H1 (cell line): ENCODE measurements around the gene COL10A1. TPM values are rescaled to one million over a fixed set of nuclear protein-coding genes. Genes with fewer than 3 reads are reported as not detected.

Source experiments
- CTCF ChIA-PET: fragments of 300-600 bp; sonication (Branson Sonifier 250); formaldehyde crosslinking; loops from one replicate; lab custom pipeline; 2021; ENCODE audit not compliant: partially characterized antibody; lab: Charles Lee
- POLR2A ChIA-PET: fragments of 300-600 bp; sonication (Branson Sonifier 250); formaldehyde crosslinking; loops from one replicate; lab custom pipeline; 2021; ENCODE audit warnings: inconsistent platforms; ENCODE audit not compliant: partially characterized antibody; lab: Charles Lee
- DNase-seq, 2 experiments: peaks; one replicate each; pipeline versions ENCODE4 v3.0.0 to v3.0.0-alpha.2; 2010 to 2022; ENCODE audit warnings: low spot score in 2 of 2, low read depth in 1 of 2, mixed read lengths in 1 of 2
- FAIRE-seq: peaks from 2 replicates; lab custom pipeline; 2011; peaks lifted over from hg19 to GRCh38; lab: Jason Lieb, UNC
- H2AFZ ChIP-seq: 2 replicates; pipeline ENCODE4 v1.8.1; 2012; ENCODE audit warnings: low read length, inconsistent platforms
- H2AK5ac ChIP-seq: 2 replicates; pipeline ENCODE4 v1.6.1; 2013; ENCODE audit warnings: low read depth, low read length
- H2BK120ac ChIP-seq: replicated peaks from 2 replicates; pipeline ENCODE3; 2013; ENCODE audit warnings: low read depth, low read length, inconsistent platforms
- H2BK12ac ChIP-seq: 2 replicates; pipeline ENCODE4 v1.6.1; 2013; ENCODE audit warnings: low read depth, low read length
- H2BK15ac ChIP-seq: 2 replicates; pipeline ENCODE4 v1.6.1; 2013; ENCODE audit warnings: low read length
- H2BK20ac ChIP-seq: 2 replicates; pipeline ENCODE4 v1.6.1; 2013; ENCODE audit warnings: low read length
- H2BK5ac ChIP-seq: 2 replicates; pipeline ENCODE4 v1.6.1; 2013; ENCODE audit warnings: low read depth, low read length
- H3K14ac ChIP-seq: 2 replicates; pipeline ENCODE4 v1.6.1; 2013; ENCODE audit warnings: inconsistent platforms; ENCODE audit not compliant: insufficient read length
- H3K18ac ChIP-seq: 2 replicates; pipeline ENCODE4 v1.6.1; 2013; ENCODE audit warnings: low read length; ENCODE audit errors: extremely low read depth
- H3K23ac ChIP-seq: 2 replicates; pipeline ENCODE4 v1.6.1; 2013; ENCODE audit warnings: inconsistent platforms; ENCODE audit not compliant: insufficient read length
- H3K23me2 ChIP-seq: 2 replicates; pipeline ENCODE4 v1.6.1; 2013; ENCODE audit warnings: low read depth, low read length
- H3K27ac ChIP-seq: 2 replicates; pipeline ENCODE4 v1.6.1; 2011; ENCODE audit warnings: low read depth, low read length, inconsistent platforms
- H3K27me3 ChIP-seq, 4 experiments: replicated peaks in 1 of 4; 1 replicate in 1 of 4; 2 replicates in 3 of 4; pipeline versions ENCODE4 v1.6.1 to v1.8.1; 2011 to 2013; ENCODE audit warnings: low read length in 3 of 4, mild to moderate bottlenecking in 3 of 4, inconsistent platforms in 2 of 4, mixed read lengths in 2 of 4, moderate library complexity in 1 of 4; ENCODE audit not compliant: control insufficient read depth in 3 of 4, insufficient read depth in 3 of 4; ENCODE audit errors: extremely low read depth in 1 of 4
- H3K36me3 ChIP-seq, 4 experiments: 2 replicates each; pipeline versions ENCODE4 v1.6.1 to v1.8.1; 2011 to 2013; ENCODE audit warnings: mild to moderate bottlenecking in 4 of 4, low read length in 3 of 4, moderate library complexity in 2 of 4, control low read depth in 1 of 4, inconsistent platforms in 1 of 4; ENCODE audit not compliant: insufficient read depth in 4 of 4, control insufficient read depth in 2 of 4
- H3K4ac ChIP-seq: replicated peaks from 2 replicates; pipeline ENCODE3; 2013; ENCODE audit warnings: low read length, low read depth, mixed read lengths, inconsistent platforms; ENCODE audit not compliant: insufficient read length
- H3K4me1 ChIP-seq, 4 experiments: replicated peaks in 1 of 4; 1 replicate in 1 of 4; 2 replicates in 3 of 4; pipeline versions ENCODE4 v1.6.1 to v1.8.1; 2011 to 2013; ENCODE audit warnings: low read length in 3 of 4, inconsistent platforms in 2 of 4, mixed read lengths in 1 of 4; ENCODE audit not compliant: insufficient read depth in 4 of 4, control insufficient read depth in 3 of 4
- H3K4me2 ChIP-seq, 2 experiments: 2 replicates each; pipeline versions ENCODE4 v1.6.1 to v1.8.1; 2011 to 2013; ENCODE audit warnings: low read depth in 2 of 2, low read length in 2 of 2, control low read depth in 1 of 2, inconsistent platforms in 1 of 2, mild to moderate bottlenecking in 1 of 2; ENCODE audit not compliant: insufficient read depth in 1 of 2
- H3K4me3 ChIP-seq, 4 experiments: fragments of 200-600, 300-600 bp in 1 of 4; sonication (generic), shearing (Covaris generic), sonication (Bioruptor Twin) in 1 of 4; 2 replicates each; pipeline versions ENCODE4 v1.5.1 to v1.8.1; 2011 to 2016; ENCODE audit warnings: low read length in 4 of 4, low read depth in 3 of 4, control low read depth in 2 of 4, inconsistent platforms in 2 of 4, mild to moderate bottlenecking in 2 of 4, mixed read lengths in 1 of 4, moderate library complexity in 1 of 4; ENCODE audit not compliant: insufficient read depth in 2 of 4; ENCODE audit errors: extremely low read depth in 1 of 4
- H3K56ac ChIP-seq: replicated peaks from 2 replicates; pipeline ENCODE3; 2013; ENCODE audit warnings: low read depth, mild to moderate bottlenecking, mixed read lengths, low read length, inconsistent platforms; ENCODE audit not compliant: insufficient read length
- H3K79me1 ChIP-seq: 2 replicates; pipeline ENCODE4 v1.6.1; 2013; ENCODE audit warnings: low read depth, low read length, control low read depth
- H3K79me2 ChIP-seq, 2 experiments: 2 replicates each; pipeline versions ENCODE4 v1.6.1 to v1.8.1; 2012 to 2013; ENCODE audit warnings: low read length in 2 of 2, mild to moderate bottlenecking in 2 of 2, inconsistent platforms in 1 of 2; ENCODE audit not compliant: insufficient read depth in 2 of 2, control insufficient read depth in 1 of 2
- H3K9ac ChIP-seq, 4 experiments: replicated peaks in 1 of 4; 1 replicate in 1 of 4; 2 replicates in 3 of 4; pipeline versions ENCODE4 v1.6.1 to v1.8.1; 2011 to 2013; ENCODE audit warnings: low read depth in 3 of 4, low read length in 3 of 4, control low read depth in 2 of 4, mild to moderate bottlenecking in 2 of 4, moderate library complexity in 2 of 4, inconsistent platforms in 1 of 4; ENCODE audit errors: extremely low read depth in 1 of 4
- H3K9me3 ChIP-seq, 2 experiments: 2 replicates each; pipeline versions ENCODE4 v1.6.1 to v1.8.1; 2012 to 2013; ENCODE audit warnings: mild to moderate bottlenecking in 2 of 2, moderate library complexity in 2 of 2, control low read depth in 1 of 2, inconsistent platforms in 1 of 2, low read depth in 1 of 2, low read length in 1 of 2, mixed read lengths in 1 of 2; ENCODE audit not compliant: insufficient read depth in 2 of 2
- H4K20me1 ChIP-seq, 2 experiments: replicated peaks in 1 of 2; 2 replicates each; pipeline versions ENCODE3 to v1.8.1; 2011 to 2013; ENCODE audit warnings: inconsistent platforms in 2 of 2, low read length in 2 of 2, mild to moderate bottlenecking in 1 of 2; ENCODE audit not compliant: insufficient read depth in 2 of 2, control insufficient read depth in 1 of 2
- H4K5ac ChIP-seq: 2 replicates; pipeline ENCODE4 v1.6.1; 2013; ENCODE audit warnings: low read length, low read depth, mixed read lengths, inconsistent platforms; ENCODE audit not compliant: insufficient read length
- H4K8ac ChIP-seq: 2 replicates; pipeline ENCODE4 v1.8.0; 2013; ENCODE audit warnings: mild to moderate bottlenecking, moderate library complexity, low read length, inconsistent platforms; ENCODE audit not compliant: insufficient read depth; ENCODE audit errors: extremely low read depth
- H4K91ac ChIP-seq: replicated peaks from 2 replicates; pipeline ENCODE3; 2013; ENCODE audit warnings: low read length, mixed read lengths, inconsistent platforms; ENCODE audit not compliant: insufficient read length
- SP1 ChIP-seq: IDR thresholded peaks from 2 replicates; pipeline ENCODE4 v1.6.1; 2011; ENCODE audit warnings: low read depth, low read length
- WGBS, 2 experiments: shearing (Covaris generic) in 1 of 2; methylation state at CpG; one replicate each; pipeline versions ENCODE4 v1.1.6 to v1.1.7; 2013 to 2015; ENCODE audit warnings: low lambda C conversion rate in 2 of 2, mixed read lengths in 2 of 2, inconsistent platforms in 1 of 2, low coverage in 1 of 2, missing lambda C conversion rate in 1 of 2; ENCODE audit not compliant: insufficient replicate concordance in 2 of 2, insufficient coverage in 1 of 2, insufficient read length in 1 of 2; ENCODE audit errors: extremely low coverage in 1 of 2, missing lambda C conversion rate in 1 of 2; 5-methylcytosine and 5-hydroxymethylcytosine counted together
- polyA plus RNA-seq, 7 experiments: library from polyadenylated mRNA; depleted of rRNA in 3 of 7; stranded (reverse) in 5 of 7; unstranded in 2 of 7; fragments of >200 nt in 5 of 7; fragments of 200-250 nt in 2 of 7; gene quantifications; 1 replicate in 5 of 7; 2 replicates in 1 of 7; 4 replicates in 1 of 7; pipeline versions ENCODE4 v1.2.1 to v1.2.3, GENCODE V29; 2011 to 2013; ENCODE audit warnings: missing spikeins in 2 of 7, mixed read lengths in 2 of 7
- total RNA-seq: library from RNA; stranded (reverse); fragmentation: NEBNext Ultra II Directional; extraction: Animal tissue kit (Norgen Biotek cat#: 25700); gene quantifications from 2 replicates; pipeline ENCODE4 v1.2.1, GENCODE V29; 2021

COL10A1 gene
- total and polyA plus RNA-seq, 2 of the 8 experiments (the other 6 are each of a cell fraction or from before 2014, with no cell fraction given): not detected

- no peaks in the 10 kb centered on the region for H3K4me1 ChIP-seq
- H4K20me1 ChIP-seq: no peaks in the 10 kb centered on the region
- H3K27ac ChIP-seq: no peak overlapping the region
- CTCF ChIA-PET: interaction anchor here (0.6 to 1.8 kb wide), 2 partner anchors 11 to 24 kb away, joined by 4 read pairs; partner anchors contain the start of gene FRK
- peaks cover 0 to 1% (median 0%) of the 10 kb centered on the region in 4 experiments; a peak in 1 of 7 replicates for H3K27me3 ChIP-seq
- no peaks in the 10 kb centered on the region for H3K36me3 ChIP-seq
- H3K4ac ChIP-seq: no peak overlapping the region
- DNase-seq (no peak), FAIRE-seq (no peak)
- H2AFZ ChIP-seq: no peak overlapping the region
- H3K23me2 ChIP-seq: no peaks in the 10 kb centered on the region
- H2BK20ac ChIP-seq: no peak overlapping the region
- H3K9me3 ChIP-seq: no peaks in the 10 kb centered on the region
- POLR2A ChIA-PET: no interaction called here
- no peak overlapping the region for H2BK120ac ChIP-seq
- no peak overlapping the region for H4K91ac ChIP-seq
- no peak overlapping the region for H2BK15ac ChIP-seq
- no peaks in the 10 kb centered on the region for H3K79me2 ChIP-seq
- no peak overlapping the region for H3K9ac ChIP-seq
- H2BK12ac ChIP-seq: no peak overlapping the region
- no peak for TF ChIP-seq SP1
- 93% methylated on average over 1 of the region's 1 CpG; no CpG with 5 or more reads in 1 of the 2 experiments for WGBS, 2 experiments
- H4K8ac ChIP-seq: no peak overlapping the region
- H2AK5ac ChIP-seq: no peak overlapping the region
- no peak overlapping the region for H2BK5ac ChIP-seq
- H3K23ac ChIP-seq: no peak overlapping the region
- no peak overlapping the region for H3K14ac ChIP-seq
- H3K4me2 ChIP-seq: no peak overlapping the region
- H3K4me3 ChIP-seq: no peak overlapping the region
- no peaks in the 10 kb centered on the region for H3K79me1 ChIP-seq
- H3K56ac ChIP-seq: no peak overlapping the region
- no peak overlapping the region for H3K18ac ChIP-seq
- H4K5ac ChIP-seq: no peak overlapping the region
Measured at GRCh38 chr6:116072368-116072767, 53.6 kb downstream of the COL10A1 start.
